SHP77 (cell line): ENCODE results near the gene NAALADL2.
"Not testable (repeated sequence)": the region's sequence is repeated elsewhere in the genome, so short reads cannot be mapped to it uniquely, and the experiment has no call there.

Experiments
- DNase-seq, 2 experiments: peaks; one replicate each; lab custom pipeline; 2025; lab: John Stamatoyannopoulos, UW

The NAALADL2 gene

GRCh38 chr3:175267121-175267531 lies 408.0 kb downstream of the NAALADL2 start:
- DNase-seq = no peak

GRCh38 chr3:175267561-175267960 lies 408.4 kb downstream of the NAALADL2 start:
- DNase-seq = no peak

- DNase-seq = no peak
Measured at GRCh38 chr3:175269394-175269793, 410.3 kb downstream of the NAALADL2 start.

- DNase-seq = no peak
Measured at GRCh38 chr3:175270198-175270837, 411.2 kb downstream of the NAALADL2 start.

- DNase-seq = no peak
Measured at GRCh38 chr3:175270866-175271265, 411.7 kb downstream of the NAALADL2 start.

GRCh38 chr3:175271465-175271864 lies 412.3 kb downstream of the NAALADL2 start:
- DNase-seq = not testable (repeated sequence)

- no peak for DNase-seq
Measured at GRCh38 chr3:175272392-175272791, 413.3 kb downstream of the NAALADL2 start.

GRCh38 chr3:175273573-175273972 lies 414.4 kb downstream of the NAALADL2 start:
- DNase-seq = no peak

GRCh38 chr3:175274056-175274455 lies 414.9 kb downstream of the NAALADL2 start:
- DNase-seq = peak; percentile 83

- DNase-seq = peak; percentile 22 to 26
Measured at GRCh38 chr3:175274474-175275218, 415.5 kb downstream of the NAALADL2 start.

GRCh38 chr3:175278680-175279079 lies 419.5 kb downstream of the NAALADL2 start:
- DNase-seq = no peak

- no peak for DNase-seq
Measured at GRCh38 chr3:175279457-175279856, 420.3 kb downstream of the NAALADL2 start.

- DNase-seq = no peak
Measured at GRCh38 chr3:175279911-175280310, 420.8 kb downstream of the NAALADL2 start.

GRCh38 chr3:175287361-175287963 lies 428.3 kb downstream of the NAALADL2 start:
- no peak for DNase-seq

- no peak for DNase-seq
Measured at GRCh38 chr3:175288621-175289020, 429.5 kb downstream of the NAALADL2 start.

GRCh38 chr3:175294793-175295192 lies 435.7 kb downstream of the NAALADL2 start:
- no peak for DNase-seq

- DNase-seq = no peak
Measured at GRCh38 chr3:175295248-175296130, 436.4 kb downstream of the NAALADL2 start.

GRCh38 chr3:175297216-175297615 lies 438.1 kb downstream of the NAALADL2 start:
- no peak for DNase-seq

- no peak for DNase-seq
Measured at GRCh38 chr3:175301741-175302140, 442.6 kb downstream of the NAALADL2 start.

GRCh38 chr3:175304404-175304803 lies 445.3 kb downstream of the NAALADL2 start:
- peak in 1 of 2 experiments; percentile 50 for DNase-seq

GRCh38 chr3:175307642-175308041 lies 448.5 kb downstream of the NAALADL2 start:
- DNase-seq = no peak

GRCh38 chr3:175308097-175308496 lies 449.0 kb downstream of the NAALADL2 start:
- DNase-seq = no peak
